HG02870 (cell line): Measurements from ENCODE around the gene CCDC170.

Source experiments
- ATAC-seq: cut with Tn5 transposase; IDR thresholded peaks from one replicate; pipeline ENCODE4 v1.9.1; 2021; ENCODE audit warnings: mild to moderate bottlenecking, moderate library complexity; ENCODE audit not compliant: unreplicated experiment

CCDC170 gene

DNA sequence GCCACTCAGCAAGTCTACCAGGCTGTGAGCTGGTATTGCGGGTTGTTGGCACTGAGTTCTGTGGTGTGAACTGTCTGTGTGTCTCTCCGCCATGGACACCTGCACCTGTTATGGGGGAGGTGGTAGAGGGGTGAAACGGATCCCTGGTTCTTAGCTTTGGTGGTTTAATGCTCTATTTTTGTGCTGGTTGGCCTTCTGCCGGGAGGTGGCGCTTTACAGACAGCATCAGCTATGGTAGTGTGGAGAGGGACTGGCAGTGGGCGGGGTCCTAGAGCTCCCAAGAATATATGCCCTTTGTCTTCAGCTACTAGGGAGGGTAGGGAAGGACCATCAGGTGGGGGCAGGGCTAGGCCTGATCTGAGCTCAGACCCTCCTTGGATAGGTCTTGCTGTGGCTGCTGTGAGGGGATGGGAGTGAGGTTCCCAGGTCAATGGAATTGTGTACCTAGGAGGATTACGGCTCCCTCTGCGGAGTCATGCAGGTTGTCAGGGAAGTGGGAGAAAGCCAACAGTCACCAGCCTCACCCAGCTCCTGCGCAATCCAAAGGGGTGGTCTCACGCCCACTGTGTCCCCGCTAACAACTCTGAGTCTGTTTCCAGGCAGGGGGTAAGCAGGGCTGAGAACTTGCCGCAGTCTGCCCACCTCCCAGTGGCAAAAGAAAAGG lies 154.3 kb downstream of the CCDC170 start:
- ATAC-seq: no peak

- ATAC-seq: no peak
Observed at GRCh38 chr6:151649835-151650234, 156.0 kb downstream of the CCDC170 start.

DNA sequence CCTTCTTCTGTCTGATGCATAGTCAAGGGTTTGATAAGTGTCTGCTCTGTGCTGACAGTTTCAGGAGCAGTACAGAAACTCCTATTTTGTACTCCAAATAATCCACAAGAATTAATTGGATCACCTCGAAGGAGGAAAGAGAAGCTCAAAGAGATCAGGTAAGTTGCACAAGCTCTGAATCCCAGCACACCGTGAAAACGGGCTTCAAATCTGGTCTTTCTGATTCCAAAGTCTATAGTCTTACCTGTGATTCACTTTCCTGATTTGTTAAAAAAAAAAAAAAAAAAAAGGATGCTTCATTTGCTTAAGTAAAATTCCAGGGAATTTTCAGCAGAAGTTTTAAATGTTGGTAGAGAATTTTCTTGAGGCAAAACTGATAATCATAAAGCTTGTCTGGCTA lies 157.8 kb downstream of the CCDC170 start:
- no peak for ATAC-seq

DNA sequence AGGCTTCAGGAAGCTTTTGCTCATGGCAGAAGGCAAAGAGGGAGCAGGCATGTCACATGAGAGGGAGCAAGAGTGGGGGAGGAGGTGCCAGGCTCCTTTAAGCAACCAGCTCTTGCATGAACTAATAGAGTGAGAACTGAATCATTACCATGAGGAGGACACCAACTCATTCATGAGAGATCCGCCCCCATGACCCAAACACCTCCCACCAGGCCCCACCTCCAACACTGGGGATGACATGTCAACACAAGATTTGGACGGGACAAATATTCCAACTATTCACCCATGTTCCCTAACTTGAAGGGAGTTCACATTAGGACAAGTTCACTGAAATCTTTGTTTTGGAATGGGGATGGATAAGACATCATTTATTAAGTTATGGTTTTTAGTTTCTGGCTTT lies 158.5 kb downstream of the CCDC170 start:
- no peak for ATAC-seq

DNA sequence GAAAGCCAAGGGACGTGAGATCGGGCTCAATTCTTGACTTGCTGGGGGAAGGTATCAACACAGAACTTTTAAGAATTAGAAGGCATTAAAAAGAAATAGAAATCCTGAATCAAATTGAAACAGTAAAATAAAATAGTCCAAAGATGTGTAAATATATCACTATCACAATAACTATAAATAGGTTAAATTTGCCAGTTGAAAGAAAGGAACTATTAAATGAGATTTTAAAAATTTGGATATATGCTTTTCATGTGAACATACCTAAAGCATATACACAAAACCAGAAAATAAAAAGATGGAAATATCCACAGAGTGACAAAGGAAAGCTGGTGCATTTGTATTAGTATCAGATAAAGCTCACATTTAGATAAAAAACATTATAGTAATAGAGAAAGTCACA lies 161.3 kb downstream of the CCDC170 start:
- ATAC-seq: no peak

DNA sequence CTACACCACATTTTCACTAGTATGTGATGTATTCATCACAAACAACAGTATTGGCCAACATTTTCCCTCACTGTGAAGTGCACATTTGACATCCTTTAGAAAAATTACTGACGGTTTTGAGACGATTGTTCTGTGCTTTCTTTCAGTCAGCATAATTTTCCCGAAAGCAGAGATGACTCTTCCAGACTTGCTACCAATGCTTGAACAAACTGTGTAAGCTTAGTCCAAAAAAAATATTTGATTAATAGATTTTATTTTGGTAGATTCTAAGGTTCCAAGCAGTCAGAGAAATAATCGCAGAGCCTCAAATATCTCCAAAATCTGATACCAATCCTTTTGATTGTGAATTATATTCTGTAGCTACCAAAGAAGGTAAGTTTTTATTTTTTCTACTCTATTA lies 162.6 kb downstream of the CCDC170 start:
- no peak for ATAC-seq

- no peak for ATAC-seq
Observed at GRCh38 chr6:151658091-151658490, 164.3 kb downstream of the CCDC170 start.

DNA sequence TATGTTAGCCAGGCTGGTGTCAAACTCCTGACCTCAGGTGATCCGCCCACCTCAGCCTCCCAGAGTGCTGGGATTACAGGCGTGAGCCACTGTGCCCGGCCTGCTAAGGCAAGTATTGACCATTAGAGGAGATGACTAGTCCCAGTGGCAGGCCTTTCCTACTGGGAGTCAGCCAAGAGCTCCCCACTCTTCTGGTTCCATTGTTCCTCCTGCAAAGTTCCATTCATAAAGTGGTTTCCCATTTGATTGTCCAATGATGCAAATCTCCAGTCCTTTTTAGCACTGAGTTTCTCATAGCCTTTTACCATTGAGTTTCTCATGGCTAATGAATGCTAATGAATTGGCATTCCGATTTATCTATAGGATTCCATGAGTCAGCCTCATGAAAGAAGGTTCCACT lies 165.4 kb downstream of the CCDC170 start:
- no peak for ATAC-seq

GRCh38 chr6:151661509-151661908 lies 167.7 kb downstream of the CCDC170 start:
- ATAC-seq: no peak

DNA sequence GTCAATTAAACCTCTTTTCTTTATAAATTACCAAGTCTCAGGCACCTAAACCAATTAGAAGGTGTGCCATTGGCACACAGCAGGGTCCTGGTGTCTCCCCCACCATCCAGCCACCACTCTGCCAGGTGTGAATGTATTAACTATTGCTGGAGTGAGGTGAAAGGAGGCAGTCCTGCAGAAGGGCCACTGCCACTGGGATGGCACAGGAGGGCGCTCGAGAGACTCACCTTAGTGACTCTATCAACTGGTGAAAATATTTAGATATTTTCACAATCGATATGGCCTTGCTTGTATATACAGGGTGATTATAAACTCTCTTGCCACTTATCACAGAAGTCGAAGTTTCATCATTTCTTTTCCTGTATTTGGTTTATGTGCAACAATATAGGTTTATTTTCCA lies 168.1 kb downstream of the CCDC170 start:
- no peak for ATAC-seq

DNA sequence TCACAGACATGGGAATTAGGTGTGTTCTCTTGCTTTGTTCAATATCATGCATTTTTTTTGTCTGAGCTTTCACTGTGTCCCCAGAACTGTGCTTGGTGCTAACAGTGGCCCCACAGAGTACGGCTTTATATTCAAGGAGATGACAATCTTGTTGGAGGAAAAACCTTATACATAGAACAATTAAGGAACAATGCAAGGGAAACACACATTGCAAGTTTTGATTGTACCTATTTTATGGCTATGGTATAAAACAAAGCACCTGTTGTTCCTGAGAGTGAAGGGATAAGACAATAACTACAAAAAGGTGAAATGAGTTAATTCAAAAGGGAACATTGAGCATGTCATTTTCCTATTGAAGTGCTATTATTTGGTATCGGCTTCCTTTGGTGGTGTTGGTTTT lies 169.7 kb downstream of the CCDC170 start:
- no peak for ATAC-seq

DNA sequence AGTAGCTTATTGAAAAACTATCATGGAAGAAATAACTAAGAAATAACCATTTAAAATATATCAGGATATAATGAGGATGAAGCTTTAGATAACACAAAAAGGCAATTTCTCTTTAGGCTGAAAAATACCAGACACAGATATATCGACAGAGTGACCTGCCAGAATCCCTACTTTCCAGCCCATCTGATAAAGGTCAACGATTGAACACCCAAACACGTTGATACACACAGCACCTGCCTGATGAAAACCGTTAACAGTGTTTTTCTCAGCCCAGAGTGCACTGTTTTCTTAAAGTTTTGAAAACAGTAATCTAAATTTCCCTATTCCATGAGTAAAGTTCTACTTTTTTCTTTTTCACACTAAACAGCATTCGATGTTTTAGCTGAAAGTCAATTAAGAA lies 170.6 kb downstream of the CCDC170 start:
- ATAC-seq: no peak

GRCh38 chr6:151665329-151665728 lies 171.5 kb downstream of the CCDC170 start:
- no peak for ATAC-seq

DNA sequence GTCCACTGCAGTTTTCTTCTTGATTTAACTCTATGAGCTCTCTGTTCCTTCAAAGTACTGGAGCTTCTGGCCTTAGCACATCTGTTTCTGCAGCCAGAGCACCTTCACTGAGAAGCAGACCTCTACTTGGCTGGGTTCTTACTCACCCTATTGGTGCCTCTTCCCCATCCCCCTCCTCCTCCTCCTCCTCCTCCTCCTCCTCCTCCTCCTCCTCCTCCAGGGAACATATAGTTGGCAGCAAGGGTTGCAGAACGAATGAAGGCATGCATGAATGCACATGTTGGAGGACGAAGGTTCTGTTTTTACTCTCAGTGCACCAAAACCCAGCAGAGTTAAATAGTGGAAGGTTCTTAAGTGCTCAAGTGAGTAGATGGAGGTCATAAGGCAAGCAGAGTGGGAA lies 172.7 kb downstream of the CCDC170 start:
- ATAC-seq: no peak

DNA sequence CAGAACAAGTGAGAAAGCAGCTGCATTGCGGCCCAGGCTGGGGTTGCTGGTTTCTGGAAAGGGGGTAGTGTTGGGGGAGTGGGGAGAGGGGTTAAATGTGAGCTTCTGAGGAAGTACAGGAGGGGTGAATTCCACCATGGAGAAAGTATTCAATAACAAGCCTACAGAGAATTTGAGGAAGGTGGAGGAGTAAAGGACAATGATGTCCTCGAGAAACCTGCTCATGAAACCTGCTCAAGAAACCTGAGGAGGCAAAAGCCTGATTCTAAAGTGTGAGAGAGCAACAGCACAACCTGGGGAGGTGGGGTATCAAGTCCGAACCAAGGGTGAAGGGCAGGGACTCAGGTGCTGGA lies 175.4 kb downstream of the CCDC170 start:
- no peak for ATAC-seq

GRCh38 chr6:151670116-151670515 lies 176.3 kb downstream of the CCDC170 start:
- no peak for ATAC-seq
